ENCODE measurements around the gene DUSP15. TPM values are rescaled to one million over a fixed set of nuclear protein-coding genes. Genes with fewer than 3 reads are reported as not detected.

The DUSP15 gene
- total and polyA plus RNA-seq, 9 of the 15 experiments (the other 6 are each of a cell fraction or from before 2014, with no cell fraction given): 0.34 TPM; not detected in 8

- H3K27ac ChIP-seq (ENCODE audit: extremely low read depth, low read depth, low read length): no peak overlapping the region
- in situ Hi-C loops (cut with MboI): no loop called here
- POLR2A ChIA-PET: no interaction called here
- DNase-seq (ENCODE audit: extremely low read depth in 1 of 4, low spot score in 3 of 4) (no peak), ATAC-seq (no peak), FAIRE-seq (no peak)
- H3K4me3 ChIP-seq: no peak overlapping the region
- H3K27me3 ChIP-seq (ENCODE audit: control insufficient read depth in 2 of 2, insufficient read depth in 2 of 2, low read length in 2 of 2): peaks cover 0 to 12% of the 10 kb centered on the region in 2 experiments; a peak in 1 of 5 replicates
- H3K9ac ChIP-seq (ENCODE audit: insufficient read depth in 1 of 2, low read depth in 2 of 2, low read length in 2 of 2): no peak overlapping the region
- intact Hi-C loops (cut with micrococcal nuclease): no loop called here
- H3K4me2 ChIP-seq (ENCODE audit: insufficient read depth, low read length): no peak overlapping the region
- no peaks in the 10 kb centered on the region; a peak in 2 of 5 replicates for H3K4me1 ChIP-seq (replicated peaks in 1 of 2; ENCODE audit: control insufficient read depth in 2 of 2, insufficient read depth in 2 of 2, low read length in 2 of 2)
- CTCF ChIA-PET (ENCODE audit: low intra/inter-chr PET ratio): no interaction called here
- no peak for TF ChIP-seq CREM (IDR thresholded peaks at IDR 0.05; ENCODE audit: low read depth)
- no peak for TF ChIP-seq EP400 (IDR thresholded peaks at IDR 0.05)
- no peak for TF ChIP-seq HNRNPLL (IDR thresholded peaks at IDR 0.05; ENCODE audit: low read depth, low read length, poor library complexity, severe bottlenecking)
- TF ChIP-seq E2F4 (CRISPR knock-in tag; IDR thresholded peaks at IDR 0.05; ENCODE audit: low read depth): no peak
- no peak for TF ChIP-seq KLF10 (CRISPR knock-in tag; IDR thresholded peaks at IDR 0.05)
- no peak for TF ChIP-seq SIN3B (IDR thresholded peaks at IDR 0.05; ENCODE audit: low read depth)
- TF ChIP-seq ZFPM2 (CRISPR knock-in tag; IDR thresholded peaks at IDR 0.05): no peak
- TF ChIP-seq ZFP1 (CRISPR knock-in tag; IDR thresholded peaks at IDR 0.05): no peak
- TF ChIP-seq HNRNPH1 (optimal IDR thresholded peaks at IDR 0.05; ENCODE audit: low read depth, low read length): no peak
- no peak for TF ChIP-seq ZNF75A (CRISPR knock-in tag; IDR thresholded peaks at IDR 0.05)
- TF ChIP-seq, protein P1, sequence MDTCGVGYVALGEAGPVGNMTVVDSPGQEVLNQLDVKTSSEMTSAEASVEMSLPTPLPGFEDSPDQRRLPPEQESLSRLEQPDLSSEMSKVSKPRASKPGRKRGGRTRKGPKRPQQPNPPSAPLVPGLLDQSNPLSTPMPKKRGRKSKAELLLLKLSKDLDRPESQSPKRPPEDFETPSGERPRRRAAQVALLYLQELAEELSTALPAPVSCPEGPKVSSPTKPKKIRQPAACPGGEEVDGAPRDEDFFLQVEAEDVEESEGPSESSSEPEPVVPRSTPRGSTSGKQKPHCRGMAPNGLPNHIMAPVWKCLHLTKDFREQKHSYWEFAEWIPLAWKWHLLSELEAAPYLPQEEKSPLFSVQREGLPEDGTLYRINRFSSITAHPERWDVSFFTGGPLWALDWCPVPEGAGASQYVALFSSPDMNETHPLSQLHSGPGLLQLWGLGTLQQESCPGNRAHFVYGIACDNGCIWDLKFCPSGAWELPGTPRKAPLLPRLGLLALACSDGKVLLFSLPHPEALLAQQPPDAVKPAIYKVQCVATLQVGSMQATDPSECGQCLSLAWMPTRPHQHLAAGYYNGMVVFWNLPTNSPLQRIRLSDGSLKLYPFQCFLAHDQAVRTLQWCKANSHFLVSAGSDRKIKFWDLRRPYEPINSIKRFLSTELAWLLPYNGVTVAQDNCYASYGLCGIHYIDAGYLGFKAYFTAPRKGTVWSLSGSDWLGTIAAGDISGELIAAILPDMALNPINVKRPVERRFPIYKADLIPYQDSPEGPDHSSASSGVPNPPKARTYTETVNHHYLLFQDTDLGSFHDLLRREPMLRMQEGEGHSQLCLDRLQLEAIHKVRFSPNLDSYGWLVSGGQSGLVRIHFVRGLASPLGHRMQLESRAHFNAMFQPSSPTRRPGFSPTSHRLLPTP (IDR thresholded peaks at IDR 0.05; ENCODE audit: borderline replicate concordance, extremely low read depth, insufficient read length): no peak
- no TSS peak for BruUV-seq (replicated peaks)
- H4K20me1 ChIP-seq (replicated peaks; ENCODE audit: control insufficient read depth, insufficient read depth, low read length): no peaks in the 10 kb centered on the region
- H3K79me2 ChIP-seq (ENCODE audit: control insufficient read depth, insufficient read depth, low read length): no peaks in the 10 kb centered on the region
- no peaks in the 10 kb centered on the region for H3K9me3 ChIP-seq (replicated peaks; ENCODE audit: control insufficient read depth, insufficient read depth, low read depth, low read length)
- H3K9me1 ChIP-seq (ENCODE audit: control insufficient read depth, insufficient read depth, low read length): no peaks in the 10 kb centered on the region
- 31% methylated on average over 5 of the region's 5 CpGs for WGBS (ENCODE audit: insufficient coverage, low coverage, missing lambda C conversion rate)
- H2AFZ ChIP-seq (ENCODE audit: low read depth, low read length): no peak overlapping the region
- no peaks in the 10 kb centered on the region for H3K36me3 ChIP-seq (ENCODE audit: control insufficient read depth, insufficient read depth, low read length)
These were observed 35.7 kb upstream of the DUSP15 start for GRCh38 chr20:31906001-31906400.
